GF-D8 (cell line): ENCODE data around the gene TSEN15.
A peak's percentile ranks its signal among the peaks of the same experiment; 100 is the strongest.

Experiments used
- DNase-seq: peaks from one replicate; lab custom pipeline; 2025; lab: John Stamatoyannopoulos, UW

TSEN15 gene

DNA sequence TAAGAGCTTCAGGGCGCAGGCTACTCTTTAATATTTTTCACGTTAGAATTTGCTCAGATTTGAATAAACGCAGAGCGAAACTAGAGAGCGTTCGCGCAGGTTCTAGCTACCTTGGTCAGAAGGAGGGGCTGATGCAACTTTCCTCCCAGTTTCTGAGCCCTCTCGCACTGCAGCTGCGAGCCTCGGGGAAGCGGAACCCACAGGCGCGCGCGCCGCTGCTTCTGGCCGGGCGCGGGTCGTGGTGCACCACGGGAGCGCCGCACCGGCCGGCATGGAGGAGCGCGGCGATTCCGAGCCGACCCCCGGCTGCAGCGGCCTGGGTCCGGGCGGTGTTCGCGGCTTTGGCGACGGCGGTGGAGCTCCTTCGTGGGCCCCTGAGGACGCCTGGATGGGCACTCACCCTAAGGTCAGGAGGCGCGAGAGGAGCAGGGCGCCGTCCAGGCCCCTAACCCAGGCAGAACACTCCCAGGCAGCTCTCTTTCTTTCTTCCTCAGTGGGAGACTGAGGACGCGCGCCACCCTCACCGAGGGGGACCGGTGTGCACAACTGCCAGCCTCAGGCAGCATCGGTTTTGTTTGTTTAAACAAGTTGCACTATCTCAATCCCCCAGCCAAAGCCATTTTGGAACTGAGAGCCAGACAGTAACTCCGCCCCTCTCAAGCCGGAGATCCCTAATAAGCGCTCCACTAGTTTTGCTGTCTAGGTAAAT is at the start of gene TSEN15:
Gene TSEN15 (plus strand): TSS at position 246 of the 709 bp plus-strand sequence. CDS start 26 bp downstream, at position 272.
- peak; percentile 60 for DNase-seq

DNA sequence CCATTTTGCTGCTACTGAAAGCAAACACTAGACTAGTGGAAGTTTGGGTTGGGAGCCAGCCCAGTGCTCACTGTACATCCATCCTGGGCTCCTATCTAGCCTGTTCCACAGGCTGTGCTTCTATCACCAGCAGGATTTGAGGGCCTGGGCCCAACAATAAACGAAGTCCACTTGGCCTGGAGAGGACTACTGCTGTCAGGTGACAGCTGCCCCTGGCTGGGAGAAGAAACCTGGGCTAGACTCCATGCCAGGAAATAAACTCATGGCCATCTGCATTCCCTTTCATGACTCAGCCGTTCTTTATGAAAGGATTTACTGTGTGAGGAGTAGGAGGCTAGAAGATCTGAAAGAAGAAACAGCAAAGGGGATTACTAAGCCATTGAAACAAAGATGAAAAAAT is 49.5 kb upstream of the TSEN15 start:
- no peak for DNase-seq

DNA sequence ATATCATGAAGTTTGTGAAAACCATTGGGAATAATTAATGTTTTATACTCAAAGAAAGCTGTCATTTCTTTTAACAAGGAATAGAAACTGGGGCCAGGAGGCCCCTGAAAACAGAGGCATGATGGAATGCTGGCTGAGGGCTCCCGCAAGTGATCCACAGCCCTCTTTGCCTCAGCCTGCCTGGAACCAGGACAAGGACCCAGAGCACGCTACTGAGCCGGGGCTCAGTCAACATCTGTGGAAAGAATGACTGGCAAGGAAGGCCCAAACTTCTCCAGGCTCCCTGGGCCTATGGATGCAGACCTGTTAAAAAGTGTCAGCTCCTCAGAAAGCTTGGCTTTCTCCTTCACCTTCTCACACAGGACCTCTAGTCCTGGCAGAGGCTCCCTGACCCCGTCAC is 46.6 kb upstream of the TSEN15 start:
- no peak for DNase-seq

DNA sequence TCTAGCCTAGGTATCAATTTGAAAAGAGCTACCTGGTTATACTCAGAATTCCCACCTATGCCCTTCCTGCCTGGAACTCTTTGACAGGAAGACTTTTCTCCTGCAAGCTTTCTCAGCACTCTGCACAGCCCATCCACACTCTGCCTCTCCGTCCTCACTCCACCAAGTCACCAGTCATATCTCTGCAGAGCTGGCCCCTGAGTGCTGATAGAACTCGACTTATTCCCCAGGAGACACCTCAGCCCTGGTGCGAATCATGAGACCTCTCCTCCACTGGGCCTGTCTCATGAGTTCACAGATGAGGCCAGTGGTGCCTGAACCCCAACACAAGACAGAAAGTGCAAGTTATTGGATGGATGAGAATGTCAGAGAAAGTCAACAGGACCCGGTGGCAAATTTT is 46.0 kb upstream of the TSEN15 start:
- DNase-seq, result no peak

- no peak for DNase-seq
These were observed 40.7 kb upstream of the TSEN15 start for GRCh38 chr1:184010788-184011187.

GRCh38 chr1:184012187-184012586 is 39.3 kb upstream of the TSEN15 start:
- DNase-seq, result no peak

DNA sequence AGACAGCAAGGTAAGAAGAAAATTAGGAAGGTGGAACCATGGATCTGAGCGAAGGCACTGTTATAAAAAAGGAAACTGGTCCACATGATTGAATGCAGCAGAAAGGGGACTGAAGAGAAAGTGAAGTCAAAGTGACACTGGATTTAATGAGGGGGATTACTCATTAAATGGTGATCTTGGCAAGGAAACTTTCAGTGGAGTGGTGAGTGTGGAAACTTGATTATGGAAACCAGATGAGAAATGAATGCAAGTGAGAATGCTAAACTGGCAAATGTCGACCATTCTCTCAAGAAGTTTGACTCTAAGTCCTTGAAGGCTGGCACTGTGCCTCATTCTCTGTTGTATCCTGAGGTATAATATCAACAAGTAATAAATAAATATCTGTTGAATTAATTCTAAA is 37.3 kb upstream of the TSEN15 start:
- DNase-seq, result no peak

DNA sequence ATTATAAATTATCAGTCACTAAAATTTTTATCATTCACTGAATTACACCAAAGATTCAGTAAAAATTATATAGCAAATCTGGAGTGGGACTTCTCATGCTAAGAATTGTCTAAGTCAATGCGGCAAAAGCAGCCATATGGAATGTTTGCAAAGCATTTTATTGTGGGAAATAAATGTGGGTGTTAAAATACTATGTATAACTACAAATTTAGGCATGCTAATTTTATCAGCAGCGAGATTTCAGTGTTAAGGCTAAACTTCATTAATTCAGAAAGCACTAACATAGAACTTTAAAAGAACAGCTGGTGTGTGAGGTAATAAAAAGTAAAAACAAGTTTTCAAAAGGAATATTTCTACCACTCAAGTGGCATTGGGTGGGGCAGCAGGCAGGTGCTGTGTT is 35.4 kb upstream of the TSEN15 start:
- DNase-seq, result no peak

DNA sequence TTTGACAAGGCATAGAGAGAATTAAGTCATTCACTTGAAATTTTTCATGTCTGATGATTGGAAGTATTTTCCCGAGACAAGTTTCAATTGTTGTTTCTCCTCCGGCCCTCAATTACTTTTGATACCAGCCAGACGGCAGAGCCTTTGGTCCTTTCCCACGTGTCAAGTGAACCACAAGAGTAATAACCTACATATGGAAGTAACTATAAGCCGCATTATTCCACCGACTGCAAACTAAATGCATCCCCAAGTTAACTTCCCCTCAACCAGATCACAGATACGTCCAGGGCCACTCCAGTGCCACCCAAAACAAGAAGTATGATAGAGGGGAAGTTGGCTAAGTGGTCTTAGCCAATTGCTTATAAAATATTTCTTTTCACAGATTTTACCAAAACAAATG is 34.2 kb upstream of the TSEN15 start:
- DNase-seq, result no peak

GRCh38 chr1:184018622-184019021 is 32.9 kb upstream of the TSEN15 start:
- DNase-seq, result no peak

DNA sequence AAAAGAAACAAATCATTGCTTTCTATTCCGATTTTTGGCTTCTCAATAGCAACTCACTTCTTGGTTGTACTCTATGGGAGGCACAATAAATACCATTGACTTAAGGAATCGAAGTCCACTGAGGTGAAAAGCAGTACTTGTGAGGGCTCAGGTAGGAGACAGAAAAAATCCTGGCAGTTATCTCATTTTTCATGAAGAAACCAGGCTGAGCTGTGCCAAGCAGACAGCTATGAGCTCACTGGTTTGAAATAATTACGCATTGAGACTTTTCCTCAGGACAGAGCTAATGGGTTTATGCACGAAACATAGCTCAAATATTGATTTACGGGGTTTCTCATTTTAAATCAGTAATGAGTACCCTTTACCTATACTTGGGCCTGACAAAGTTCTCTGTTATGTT is 32.5 kb upstream of the TSEN15 start:
- no peak for DNase-seq

DNA sequence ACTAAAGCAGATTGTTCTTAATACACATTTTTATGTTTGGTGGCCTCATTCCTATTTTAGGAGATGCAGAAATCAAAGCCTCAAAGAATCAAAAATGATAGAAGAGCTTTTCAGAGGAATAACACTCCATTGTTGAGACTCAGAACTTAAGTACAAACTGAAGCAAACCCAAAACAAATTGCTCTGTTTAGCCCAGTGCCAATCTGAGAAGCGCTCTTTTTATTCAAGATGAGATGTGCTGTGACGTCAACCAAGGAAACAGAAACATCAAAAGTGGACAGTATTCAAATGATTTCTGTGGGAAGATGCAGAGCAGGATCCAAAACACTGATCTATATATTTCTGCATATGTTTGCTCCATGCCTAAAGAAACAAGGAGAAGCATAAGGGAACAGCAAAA is 32.0 kb upstream of the TSEN15 start:
- DNase-seq, result no peak

GRCh38 chr1:184020328-184020727 is 31.2 kb upstream of the TSEN15 start:
- DNase-seq, result no peak

DNA sequence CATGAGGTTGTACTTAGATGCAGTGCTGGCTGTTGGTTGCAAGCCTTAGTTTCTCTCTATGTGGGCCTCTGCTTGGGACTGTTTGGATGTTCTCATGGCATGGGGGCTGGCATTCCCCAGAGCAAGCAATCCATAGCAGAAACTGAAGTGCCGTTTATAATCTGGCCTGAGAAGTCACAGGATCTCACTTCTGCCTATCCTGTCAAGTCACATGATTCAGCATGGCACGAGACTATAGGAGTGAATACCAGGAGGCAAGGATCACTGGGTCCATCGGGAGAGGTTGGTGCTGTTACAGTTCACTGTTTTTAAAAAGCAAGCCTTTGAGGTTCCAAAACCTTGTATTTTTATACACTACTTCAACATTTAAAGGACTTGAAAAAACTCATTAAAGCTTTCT is 30.7 kb upstream of the TSEN15 start:
- DNase-seq, result no peak

- DNase-seq, result no peak
These were observed 29.8 kb upstream of the TSEN15 start for GRCh38 chr1:184021728-184022127.

DNA sequence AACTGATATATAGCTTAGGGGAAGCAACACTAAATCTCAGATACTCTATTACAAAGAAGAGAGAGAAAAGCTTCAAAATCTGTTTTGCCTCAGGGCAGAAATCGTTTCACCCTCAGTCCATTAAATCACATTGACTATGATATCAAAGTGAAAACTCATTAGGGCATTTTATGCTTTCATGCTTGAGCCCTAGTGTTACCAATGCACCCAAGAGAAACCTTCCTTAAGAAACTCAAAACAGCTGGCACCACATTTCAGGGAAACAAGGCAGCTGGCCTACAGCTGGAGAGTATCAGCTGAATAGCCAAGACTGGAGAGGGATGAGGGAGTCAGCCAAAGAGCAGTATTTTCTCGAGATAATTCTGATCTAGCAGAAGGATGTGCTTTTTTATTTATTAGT is 28.9 kb upstream of the TSEN15 start:
- DNase-seq, result no peak

GRCh38 chr1:184023171-184023570 is 28.4 kb upstream of the TSEN15 start:
- DNase-seq, result no peak

DNA sequence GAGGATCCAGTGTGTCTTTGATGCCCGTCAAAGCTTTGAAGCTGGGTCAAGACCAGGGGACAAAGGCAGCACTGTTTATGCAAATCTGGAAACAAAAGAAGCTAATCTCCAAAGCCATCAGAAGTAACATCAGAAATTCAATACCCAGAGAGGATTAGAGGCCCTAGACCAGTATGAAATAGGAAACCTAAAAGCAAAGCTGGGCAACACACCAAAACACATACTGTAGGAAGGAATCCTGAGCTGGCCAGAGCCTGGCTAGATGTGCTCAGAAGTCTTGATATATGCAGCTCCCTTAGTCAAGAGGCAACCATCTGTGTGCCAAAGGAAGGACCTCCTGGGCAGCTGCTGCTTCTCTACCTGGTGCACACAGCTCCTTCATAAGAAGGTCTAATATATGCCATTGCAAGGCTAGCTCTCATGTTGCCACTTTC is 26.3 kb upstream of the TSEN15 start:
- DNase-seq, result no peak

DNA sequence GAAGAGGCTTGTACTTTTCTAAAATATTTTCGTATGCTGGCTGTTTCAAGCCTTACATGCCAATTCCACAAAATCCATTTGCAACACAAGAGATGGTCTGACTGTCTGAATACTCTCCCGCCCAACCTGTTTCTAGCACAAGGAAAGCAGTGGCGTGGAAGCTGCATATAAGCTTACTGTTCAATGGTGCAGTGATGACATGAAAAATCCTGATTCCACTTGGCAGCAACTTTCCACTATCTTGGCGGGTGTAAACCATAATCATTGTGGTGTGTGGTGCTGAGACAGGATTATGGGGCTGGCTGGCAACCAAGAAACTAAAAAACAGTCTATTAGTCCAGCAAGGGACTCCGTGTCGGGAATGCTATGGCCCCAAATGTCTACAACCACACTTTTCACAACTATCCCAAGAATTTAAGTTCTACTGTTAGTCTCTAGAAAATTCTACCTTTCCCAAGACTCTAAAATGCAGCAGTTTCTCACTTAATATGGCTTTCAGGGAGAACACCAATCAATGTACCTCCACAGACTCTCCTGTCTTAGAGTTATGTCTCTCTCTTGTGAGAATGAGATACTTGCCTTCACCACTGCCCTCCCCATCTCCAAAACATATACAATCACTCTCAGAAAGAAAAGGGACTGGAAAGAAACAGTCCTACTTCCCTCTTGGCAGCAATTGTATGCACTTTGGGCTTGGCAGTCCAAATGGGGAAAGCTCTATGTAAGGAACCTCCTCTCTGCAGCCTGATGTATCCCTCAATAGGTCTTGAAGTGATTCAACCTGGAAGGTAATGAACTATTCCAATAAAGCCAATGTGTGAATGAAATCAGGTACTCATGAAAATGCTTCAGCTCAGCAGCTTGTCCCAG is 23.5 kb upstream of the TSEN15 start:
- no peak for DNase-seq

GRCh38 chr1:184028854-184029623 is 22.5 kb upstream of the TSEN15 start:
- no peak for DNase-seq

DNA sequence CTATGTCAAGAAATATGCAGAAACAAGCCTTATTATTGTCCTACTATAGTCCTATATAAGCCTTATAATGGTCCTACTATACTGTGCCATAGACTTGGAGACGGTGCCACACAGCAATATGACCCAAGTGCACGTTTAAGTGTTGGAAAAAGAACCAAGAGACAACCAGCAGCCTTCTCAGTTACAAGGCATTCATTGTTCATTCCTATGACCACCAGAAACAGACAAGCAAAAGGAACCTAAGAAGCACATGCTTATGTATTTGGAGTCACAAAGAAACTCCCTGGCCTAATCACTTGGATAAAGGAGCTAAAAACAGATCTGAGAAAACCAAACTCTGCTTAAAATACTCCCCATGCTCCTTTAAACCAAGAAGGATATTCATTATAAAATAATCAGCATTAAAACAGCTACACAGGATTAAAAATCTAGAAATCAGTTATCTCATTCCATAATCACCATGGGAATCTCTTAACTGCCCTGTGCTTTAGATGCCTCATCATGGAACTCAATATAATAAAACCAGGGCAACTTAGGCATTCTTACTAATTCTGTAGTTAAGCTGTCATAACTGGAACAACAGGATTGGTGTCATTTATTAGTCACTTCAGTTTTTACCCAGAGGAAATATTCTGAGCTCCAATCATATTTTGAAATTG is 21.0 kb upstream of the TSEN15 start:
- no peak for DNase-seq

DNA sequence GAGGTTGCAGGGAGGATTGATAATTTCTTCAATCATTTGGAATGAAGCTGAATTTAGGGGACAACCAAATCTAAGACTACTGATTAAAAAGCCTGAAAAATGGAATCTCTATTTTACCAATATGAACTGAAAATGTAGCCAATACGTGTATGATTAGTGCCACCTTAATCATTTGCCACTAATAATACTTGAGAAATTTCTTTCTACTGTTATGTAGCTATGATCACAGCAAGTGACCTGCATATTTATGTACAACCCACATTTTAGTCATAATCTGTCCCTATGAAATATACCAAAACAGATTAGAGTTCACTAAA is 20.5 kb upstream of the TSEN15 start:
- no peak for DNase-seq
